Sciatic nerve (tissue), 2 donors: ENCODE measurements around the gene OR1J4. TPM values are rescaled to one million over a fixed set of nuclear protein-coding genes. Genes with fewer than 3 reads are reported as not detected.
"Not testable (repeated sequence)": the region's sequence is repeated elsewhere in the genome, so short reads cannot be mapped to it uniquely, and the experiment has no call there.

ENCODE experiments used
- ATAC-seq: fragments of 200-7000 bp; cut with Tn5 transposase; one replicate; pipeline ENCODE4 v1.9.1; 2020; ENCODE audit warnings: mild to moderate bottlenecking, moderate library complexity
- DNase-seq: peaks from one replicate; pipeline ENCODE4 v3.0.0-alpha.2; 2020; ENCODE audit warnings: low spot score
- intact Hi-C: fragments of 100-400 bp; cut with DNase I; formaldehyde crosslinking; loops from one replicate; pipeline ENCODE4 v1.14.2; 2022
- total RNA-seq: library from RNA; stranded (reverse); fragmentation: NEBNext Ultra II Directional; extraction: Animal tissue kit (Norgen Biotek cat#: 25700); gene quantifications from one replicate; pipeline ENCODE4 v1.2.1, GENCODE V29; 2021
- donor health status: DM: no; HTN: no; CAD: no.
- donor health status: DM: no; HTN: no; CAD: no.

The OR1J4 gene, protein sequence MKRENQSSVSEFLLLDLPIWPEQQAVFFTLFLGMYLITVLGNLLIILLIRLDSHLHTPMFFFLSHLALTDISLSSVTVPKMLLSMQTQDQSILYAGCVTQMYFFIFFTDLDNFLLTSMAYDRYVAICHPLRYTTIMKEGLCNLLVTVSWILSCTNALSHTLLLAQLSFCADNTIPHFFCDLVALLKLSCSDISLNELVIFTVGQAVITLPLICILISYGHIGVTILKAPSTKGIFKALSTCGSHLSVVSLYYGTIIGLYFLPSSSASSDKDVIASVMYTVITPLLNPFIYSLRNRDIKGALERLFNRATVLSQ
- not detected for total RNA-seq

DNA sequence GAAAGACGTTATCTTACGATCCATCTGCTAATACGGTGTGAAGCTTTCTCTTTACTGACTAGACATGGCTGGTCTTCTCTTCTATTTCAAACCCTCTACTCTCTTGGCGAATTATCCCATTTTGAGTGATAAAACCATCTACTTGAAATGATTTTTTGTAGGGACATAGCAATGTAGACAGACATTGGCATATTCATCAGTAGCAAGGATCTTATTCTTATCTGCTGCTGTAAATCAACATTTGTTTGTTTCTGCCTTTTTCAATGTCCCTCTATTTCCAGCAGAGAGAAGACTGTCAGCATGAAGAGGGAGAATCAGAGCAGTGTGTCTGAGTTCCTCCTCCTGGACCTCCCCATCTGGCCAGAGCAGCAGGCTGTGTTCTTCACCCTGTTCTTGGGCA lies at the start of gene OR1J4:
OR1J4 (plus strand) TSS at position 301 of the 400 bp plus-strand sequence; CDS start at position 301, 0 bp downstream.
- intact Hi-C loops = no loop called here
- DNase-seq = no peak
- ATAC-seq = no peak

- ATAC-seq (no peak), DNase-seq (no peak)
- intact Hi-C loops = loop anchor here (10.0 kb wide), 1 partner anchor 330 kb away; the partner anchor contains the start of gene OR1K1
Observed at GRCh38 chr9:122474561-122474960, 44.4 kb upstream of the OR1J4 start.

- intact Hi-C loops = loop anchor here (10.0 kb wide), 1 partner anchor 329 kb away; the partner anchor contains the start of gene OR1K1
- ATAC-seq (no peak), DNase-seq (no peak)
Observed at GRCh38 chr9:122475717-122476116, 43.2 kb upstream of the OR1J4 start.

DNA sequence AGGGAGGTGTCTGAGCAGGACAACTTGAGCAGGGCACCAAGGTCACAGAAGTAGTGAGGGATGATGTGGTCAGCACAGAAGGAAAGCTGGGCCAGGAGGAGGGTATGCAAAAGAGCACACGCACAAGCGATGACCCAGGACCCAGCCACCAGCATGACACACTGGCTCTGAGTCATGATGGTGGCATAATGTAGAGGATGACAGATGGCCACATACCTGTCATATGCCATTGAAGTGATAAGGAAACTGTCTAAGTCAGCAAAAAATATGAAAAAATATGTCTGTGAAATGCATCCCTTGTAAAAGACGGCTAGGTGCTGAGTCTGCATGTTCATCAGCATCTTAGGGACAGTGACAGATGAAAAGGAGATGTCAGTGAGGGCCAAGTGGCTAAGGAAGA lies 41.6 kb upstream of the OR1J4 start:
- DNase-seq (no peak), ATAC-seq (no peak)
- intact Hi-C loops = loop anchor here (10.0 kb wide), 1 partner anchor 327 kb away; the partner anchor contains the start of gene OR1K1

GRCh38 chr9:122477826-122478225 lies 41.1 kb upstream of the OR1J4 start, which contains the start of gene OR1J1:
Gene OR1J1, minus strand, starts transcription at chr9:122477926. Its CDS starts 0 bp downstream, at chr9:122477926.
- no peak for ATAC-seq
- intact Hi-C loops = loop anchor here (10.0 kb wide), 1 partner anchor 327 kb away; the partner anchor contains the start of gene OR1K1

DNA sequence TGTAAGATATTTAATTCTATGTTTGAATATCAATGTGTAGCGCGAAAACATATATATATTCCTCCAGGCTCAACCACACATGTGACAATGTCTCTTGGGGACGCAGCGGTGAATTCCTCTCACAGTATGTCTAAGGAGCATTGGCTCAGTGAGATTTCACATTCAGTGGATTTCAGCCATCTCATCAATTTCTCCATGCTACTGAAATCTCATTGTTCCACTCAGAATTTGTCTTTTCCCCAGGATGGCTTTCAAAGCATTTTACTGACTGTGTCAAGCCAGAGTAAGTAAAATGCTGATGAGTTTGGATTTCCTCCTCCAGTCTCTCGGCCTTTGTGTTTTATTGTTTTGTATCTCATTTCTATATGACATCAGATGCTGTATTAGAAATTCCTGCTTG lies 39.9 kb upstream of the OR1J4 start:
- ATAC-seq (no peak), DNase-seq (no peak)
- intact Hi-C loops = loop anchor here (10.0 kb wide), 1 partner anchor 326 kb away; the partner anchor contains the start of gene OR1K1

More at GRCh38 chr9:122477826-122478225, 41.1 kb upstream of the OR1J4 start, which contains the start of gene OR1J1:
- no peak for DNase-seq

GRCh38 chr9:122498883-122499288 lies 20.1 kb upstream of the OR1J4 start:
- intact Hi-C loops = no loop called here
- DNase-seq (no peak), ATAC-seq (no peak)

- ATAC-seq (no peak), DNase-seq (no peak)
- intact Hi-C loops = no loop called here
Observed at GRCh38 chr9:122506964-122507363, 12.0 kb upstream of the OR1J4 start.

DNA sequence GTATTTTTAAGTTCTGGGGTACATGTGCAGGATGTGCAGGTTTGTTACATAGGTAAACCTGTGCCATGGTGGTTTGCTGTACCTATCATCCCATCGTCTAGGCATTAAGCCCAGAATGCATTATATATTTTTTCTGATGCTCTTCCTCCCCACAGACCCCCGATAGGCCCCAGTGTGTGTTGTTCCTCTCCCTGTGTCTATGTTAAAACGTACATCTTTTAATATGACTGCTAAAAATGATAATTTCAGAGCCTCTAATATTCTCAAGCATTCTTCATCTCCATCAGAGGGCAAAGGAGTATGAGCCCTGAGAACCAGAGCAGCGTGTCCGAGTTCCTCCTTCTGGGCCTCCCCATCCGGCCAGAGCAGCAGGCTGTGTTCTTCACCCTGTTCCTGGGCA lies 8.4 kb upstream of the OR1J4 start, which contains the start of gene OR1J2:
OR1J2 (plus strand) TSS at position 301 of the 400 bp plus-strand sequence; CDS start at position 301, 0 bp downstream.
- ATAC-seq (no peak), DNase-seq (no peak)
- intact Hi-C loops = no loop called here

GRCh38 chr9:122518226-122518625 lies 715 bp upstream of the OR1J4 start:
- intact Hi-C loops = no loop called here
- ATAC-seq (no peak), DNase-seq (no peak)

DNA sequence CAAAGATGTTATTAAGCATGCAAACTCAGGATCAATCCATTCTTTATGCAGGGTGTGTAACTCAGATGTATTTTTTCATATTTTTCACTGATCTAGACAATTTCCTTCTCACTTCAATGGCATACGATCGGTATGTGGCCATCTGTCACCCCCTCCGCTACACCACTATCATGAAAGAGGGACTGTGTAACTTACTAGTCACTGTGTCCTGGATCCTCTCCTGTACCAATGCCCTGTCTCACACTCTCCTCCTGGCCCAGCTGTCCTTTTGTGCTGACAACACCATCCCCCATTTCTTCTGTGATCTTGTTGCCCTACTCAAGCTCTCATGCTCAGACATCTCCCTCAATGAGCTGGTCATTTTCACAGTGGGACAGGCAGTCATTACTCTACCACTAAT lies 435 bp downstream of the OR1J4 start:
- ATAC-seq = no peak
- DNase-seq = no peak
- intact Hi-C loops = no loop called here

DNA sequence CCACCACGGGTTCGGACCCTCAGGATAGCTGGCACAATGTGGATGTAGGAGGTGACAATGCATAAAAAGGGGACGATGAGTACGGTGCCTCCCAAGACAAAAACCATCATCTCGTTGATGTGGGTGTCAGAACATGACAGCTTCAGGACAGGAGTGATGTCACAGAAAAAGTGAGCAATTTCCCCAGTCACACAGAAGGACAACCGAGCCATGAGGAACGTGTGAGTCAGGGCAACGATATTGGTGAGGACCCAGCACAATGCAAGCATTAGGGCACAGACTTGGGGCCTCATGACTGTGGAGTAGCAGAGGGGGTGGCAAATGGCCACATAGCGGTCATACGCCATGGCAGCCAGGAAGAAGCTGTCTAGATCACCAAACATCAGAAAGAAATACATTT lies 7.7 kb downstream of the OR1J4 start:
- no peak for DNase-seq
- no peak for ATAC-seq
- intact Hi-C loops = no loop called here

DNA sequence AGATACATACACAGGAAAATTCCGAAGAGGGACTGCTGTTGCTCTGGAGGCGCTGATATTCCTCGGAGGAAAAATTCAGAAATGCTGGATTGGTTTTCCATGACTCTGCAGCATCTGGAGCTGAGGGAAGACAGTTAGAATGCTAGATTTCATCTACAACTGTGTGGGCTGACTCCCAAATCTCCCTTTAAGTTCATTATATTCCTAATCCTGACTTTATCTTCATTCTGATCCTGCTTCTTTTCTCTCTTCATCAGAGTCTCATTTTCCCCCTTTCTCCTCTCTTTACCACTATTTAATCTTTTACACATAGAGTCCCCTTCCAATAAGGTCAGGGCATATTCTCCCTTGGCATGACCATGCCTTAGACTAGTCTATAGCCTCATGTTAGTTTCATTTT lies 8.3 kb downstream of the OR1J4 start, which contains the start of gene OR1N1:
OR1N1 (minus strand) TSS at position 101 of the 400 bp plus-strand sequence; CDS start at position 101, 0 bp downstream.
- intact Hi-C loops = no loop called here
- no peak for ATAC-seq
- no peak for DNase-seq

DNA sequence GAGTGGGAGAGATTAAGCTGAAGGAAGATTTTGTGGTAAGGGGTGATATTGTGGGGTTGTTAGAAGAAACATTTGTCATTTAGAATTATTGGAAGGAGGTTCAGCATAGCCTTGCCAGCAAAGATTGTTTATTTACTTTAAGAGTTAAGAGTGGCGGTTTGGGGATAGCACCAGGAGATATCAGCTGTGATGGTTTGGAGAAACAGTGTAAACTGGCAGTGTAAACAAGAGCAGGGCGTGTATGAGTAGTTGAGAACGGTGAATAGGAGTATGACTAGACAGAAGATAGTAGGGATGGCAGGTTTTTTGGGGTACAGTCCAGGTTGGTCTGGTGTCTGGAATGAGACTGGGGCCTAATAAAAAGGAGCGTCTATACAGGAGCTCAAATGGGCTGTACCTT lies 12.2 kb downstream of the OR1J4 start:
- intact Hi-C loops = not testable (repeated sequence)

GRCh38 chr9:122536134-122536533 lies 17.2 kb downstream of the OR1J4 start:
- no peak for DNase-seq
- no peak for ATAC-seq
- intact Hi-C loops = no loop called here

More for the DNA sequence above, 12.2 kb downstream of the OR1J4 start:
- not testable (repeated sequence) for DNase-seq, ATAC-seq

GRCh38 chr9:122537066-122537465 lies 18.1 kb downstream of the OR1J4 start:
- ATAC-seq, DNase-seq, intact Hi-C loops: not testable (repeated sequence)

DNA sequence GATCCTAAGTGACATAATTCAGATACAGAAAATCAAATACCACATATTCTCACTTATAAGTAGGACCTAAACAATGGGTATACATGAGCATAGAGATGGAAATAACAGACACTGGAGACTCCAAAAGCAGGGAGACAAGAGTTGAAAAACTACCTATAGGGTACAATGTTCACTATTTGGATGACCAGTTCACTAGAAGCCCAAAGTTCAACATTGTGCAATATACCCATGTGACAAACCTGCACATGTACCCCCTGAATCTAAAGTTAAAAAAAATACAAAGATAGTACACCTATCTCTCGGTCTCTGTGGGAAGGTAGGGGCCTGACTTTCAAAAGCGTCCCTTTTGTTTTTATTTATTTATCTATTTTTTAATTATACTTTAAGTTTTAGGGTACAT lies 19.8 kb downstream of the OR1J4 start:
- intact Hi-C loops = no loop called here
- ATAC-seq (no peak), DNase-seq (no peak)

DNA sequence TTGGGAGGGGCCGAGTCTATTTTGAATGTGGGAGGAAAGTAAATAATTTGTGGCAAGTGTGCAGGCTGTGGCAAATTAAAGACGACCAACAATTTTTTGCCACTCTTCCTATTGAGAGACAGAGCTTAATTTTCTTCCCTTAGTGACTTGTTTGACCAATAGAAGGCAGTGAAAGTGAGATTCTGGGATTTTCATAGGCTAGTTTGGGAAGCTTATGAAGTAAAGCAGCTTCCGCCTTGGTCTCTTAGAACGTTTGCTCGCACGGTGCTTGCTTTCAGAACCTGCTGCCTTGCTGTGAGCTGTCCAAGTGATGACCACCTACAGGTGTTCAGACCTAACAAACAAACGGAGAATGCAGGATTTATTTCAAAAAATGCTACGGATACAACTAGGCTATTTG lies 27.3 kb downstream of the OR1J4 start:
- DNase-seq (no peak), ATAC-seq (no peak)
- intact Hi-C loops = no loop called here

DNA sequence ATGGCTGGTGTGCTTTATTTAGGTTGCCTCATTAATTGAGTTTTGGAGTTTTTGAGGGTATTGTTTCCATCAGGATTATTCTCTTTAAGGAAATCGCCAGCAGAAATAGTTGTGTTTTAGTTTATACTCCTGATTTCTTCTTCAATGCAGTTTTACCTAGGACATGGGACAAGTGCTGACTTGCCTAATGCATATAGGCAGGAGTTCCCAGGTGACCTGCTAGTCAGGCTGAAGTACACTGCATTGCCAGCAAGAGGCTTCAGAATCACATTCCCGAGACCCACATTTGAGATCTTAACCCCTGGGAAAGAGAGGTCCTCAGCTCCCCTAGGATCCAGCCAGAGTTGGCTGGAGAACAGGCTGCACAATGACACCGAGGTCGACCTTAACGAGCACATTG lies 32.4 kb downstream of the OR1J4 start:
- DNase-seq (no peak), ATAC-seq (no peak)
- intact Hi-C loops = no loop called here

- DNase-seq (no peak), ATAC-seq (no peak)
- intact Hi-C loops = no loop called here
Observed at GRCh38 chr9:122552812-122553211, 33.9 kb downstream of the OR1J4 start, which contains the start of gene OR1N2. Gene OR1N2, plus strand, starts transcription at chr9:122553112. Its CDS starts 100 bp downstream, at chr9:122553212.
